Gastrocnemius medialis (tissue), 4 donors: ENCODE results near the gene CCDC188.

Experiments
- CTCF ChIP-seq, 5 experiments: fragments of 450-650 bp in 3 of 5; fragments of 200-600 bp in 2 of 5; sonication (generic) in 2 of 5; IDR thresholded peaks in 4 of 5; conservative IDR thresholded peaks in 1 of 5; 1 replicate in 4 of 5; 2 replicates in 1 of 5; pipeline ENCODE4 v1.5.1; 2016 to 2019; ENCODE audit warnings: antibody characterized with exemption in 5 of 5, mild to moderate bottlenecking in 3 of 5, moderate library complexity in 3 of 5
- POLR2A ChIP-seq, 2 donors: fragments of 450-650 bp; IDR thresholded peaks; one replicate each; pipeline ENCODE4 v1.6.1; 2017; ENCODE audit warnings: antibody characterized with exemption in 2 of 2, mild to moderate bottlenecking in 2 of 2, moderate library complexity in 2 of 2

GRCh38 chr22:20178075-20178914, 27.4 kb upstream of the CCDC188 start:
- TF ChIP-seq POLR2A (IDR thresholded peaks at IDR 0.05) (no peak), CTCF (IDR thresholded peaks at IDR 0.05 in 4 of 5, conservative IDR thresholded peaks at IDR 0.05 in 1 of 5) (no peak)
